PC-9 (cell line): ENCODE data around the gene MED16. TPM values are rescaled to one million over a fixed set of nuclear protein-coding genes. Genes with fewer than 3 reads are reported as not detected.

Experiments
- BruUV-seq: library from RNA; stranded (reverse); fragments of 400-500 nt; replicated peaks from 2 replicates; lab custom pipeline; 2021; lab: Mats Ljungman, UMichigan
- CTCF ChIA-PET: fragments of 300-600 bp; sonication (Branson Sonifier 250); formaldehyde crosslinking; loops from one replicate; lab custom pipeline; 2022; ENCODE audit warnings: antibody characterized with exemption; lab: Charles Lee
- POLR2A ChIA-PET: fragments of 300-600 bp; sonication (Branson Sonifier 250); formaldehyde crosslinking; loops from one replicate; lab custom pipeline; 2022; ENCODE audit warnings: antibody characterized with exemption; ENCODE audit not compliant: unreplicated experiment; lab: Charles Lee
- DNase-seq, 2 experiments: peaks; one replicate each; pipeline versions ENCODE4 v3.0.0 to v3.0.0-alpha.2; 2015 to 2022; ENCODE audit warnings: mixed read lengths in 1 of 2
- H2AFZ ChIP-seq: fragments of 200-600 bp; sonication (generic); 2 replicates; pipeline ENCODE4 v1.8.1; 2017; ENCODE audit warnings: antibody characterized with exemption
- H3F3A ChIP-seq: fragments of 200-600 bp; sonication (generic); 2 replicates; pipeline ENCODE4 v1.8.1; 2017; ENCODE audit warnings: antibody characterized with exemption, mild to moderate bottlenecking, low read depth; ENCODE audit not compliant: insufficient read depth
- H3K27ac ChIP-seq: fragments of 200-600 bp; sonication (generic); 2 replicates; pipeline ENCODE4 v1.6.1; 2016; ENCODE audit warnings: mixed run types
- H3K27me3 ChIP-seq: fragments of 200-600 bp; sonication (generic); 2 replicates; pipeline ENCODE4 v1.6.1; 2016; ENCODE audit warnings: low read depth, mixed run types; ENCODE audit not compliant: insufficient read depth
- H3K36me3 ChIP-seq: fragments of 200-600 bp; sonication (generic); 2 replicates; pipeline ENCODE4 v1.6.1; 2016; ENCODE audit warnings: low read depth, mixed run types
- H3K4me1 ChIP-seq: fragments of 200-600 bp; sonication (generic); replicated peaks from 2 replicates; pipeline ENCODE4 v1.6.1; 2016; ENCODE audit warnings: mixed run types; ENCODE audit not compliant: insufficient read depth
- H3K4me2 ChIP-seq: fragments of 200-600 bp; sonication (generic); 2 replicates; pipeline ENCODE4 v1.6.1; 2017; ENCODE audit warnings: mixed run types
- H3K4me3 ChIP-seq: fragments of 200-600 bp; sonication (generic); 2 replicates; pipeline ENCODE4 v1.6.1; 2016; ENCODE audit warnings: mixed run types
- H3K79me2 ChIP-seq: fragments of 200-600 bp; sonication (generic); 2 replicates; pipeline ENCODE4 v1.6.1; 2017; ENCODE audit warnings: low read depth, mixed run types
- H3K9me2 ChIP-seq: fragments of 200-600 bp; sonication (generic); 2 replicates; pipeline ENCODE4 v1.8.1; 2017; ENCODE audit warnings: mild to moderate bottlenecking; ENCODE audit not compliant: insufficient read depth
- H3K9me3 ChIP-seq: fragments of 200-600 bp; sonication (generic); 2 replicates; pipeline ENCODE4 v1.8.1; 2016; ENCODE audit warnings: low read depth; ENCODE audit not compliant: insufficient read depth
- H4K20me1 ChIP-seq: fragments of 200-600 bp; sonication (generic); 2 replicates; pipeline ENCODE4 v1.8.1; 2017; ENCODE audit not compliant: insufficient read depth
- CTCF ChIP-seq: fragments of 200-600 bp; sonication (generic); conservative IDR thresholded peaks from 2 replicates; pipeline ENCODE4 v1.6.1; 2017; ENCODE audit warnings: mixed run types, antibody characterized with exemption, mild to moderate bottlenecking, moderate library complexity
- EZH2 ChIP-seq: fragments of 200-600 bp; sonication (generic); IDR thresholded peaks from 2 replicates; pipeline ENCODE4 v1.8.0; 2017; ENCODE audit warnings: antibody characterized with exemption, low read depth
- intact Hi-C: fragments of 100-400 bp; cut with micrococcal nuclease; formaldehyde crosslinking; loops from one replicate; pipeline ENCODE4 v1.10.0; 2022; ENCODE audit not compliant: unreplicated experiment
- total RNA-seq: library from RNA; stranded (reverse); gene quantifications from 2 replicates; pipeline ENCODE4 v1.2.3, GENCODE V29; 2021

The MED16 gene
- total RNA-seq, 1 experiment from 2014 or later = 54.7 TPM

DNA sequence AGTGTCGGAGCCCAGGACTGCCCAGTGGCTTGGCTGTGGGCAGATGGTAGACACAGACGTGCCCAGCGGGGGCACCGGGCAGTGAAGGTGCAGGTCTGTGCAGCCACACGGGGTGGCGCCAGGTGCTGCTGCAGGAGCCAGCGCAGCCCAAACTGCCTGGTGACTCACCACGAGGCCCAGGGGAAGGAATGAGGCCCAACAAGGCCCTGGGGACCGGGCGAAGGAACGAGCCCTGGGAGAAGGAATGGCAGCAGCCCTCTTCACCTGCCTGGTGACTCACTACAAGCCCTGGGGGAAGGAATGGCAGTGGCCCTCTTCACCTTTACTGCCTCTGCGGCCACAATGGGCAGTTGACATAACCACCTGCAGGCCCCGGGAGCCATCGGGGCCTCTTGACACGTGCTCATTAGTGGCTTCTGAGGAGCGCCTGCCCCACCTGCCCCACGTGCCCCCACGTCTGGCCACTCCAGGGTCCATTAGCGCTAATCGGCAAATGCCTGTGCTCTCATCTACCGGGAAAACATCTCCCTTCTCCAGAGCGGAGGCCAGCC lies 9.3 kb downstream of the MED16 start:
- CTCF ChIA-PET = interaction anchor here (0.5 to 0.6 kb wide), 3 partner anchors 23 to 141 kb away, joined by 3 to 5 read pairs (median 5); no protein-coding TSS in a partner anchor
- DNase-seq = peak; percentile 97 to 98
- no peak overlapping the region for H3K27ac ChIP-seq

DNA sequence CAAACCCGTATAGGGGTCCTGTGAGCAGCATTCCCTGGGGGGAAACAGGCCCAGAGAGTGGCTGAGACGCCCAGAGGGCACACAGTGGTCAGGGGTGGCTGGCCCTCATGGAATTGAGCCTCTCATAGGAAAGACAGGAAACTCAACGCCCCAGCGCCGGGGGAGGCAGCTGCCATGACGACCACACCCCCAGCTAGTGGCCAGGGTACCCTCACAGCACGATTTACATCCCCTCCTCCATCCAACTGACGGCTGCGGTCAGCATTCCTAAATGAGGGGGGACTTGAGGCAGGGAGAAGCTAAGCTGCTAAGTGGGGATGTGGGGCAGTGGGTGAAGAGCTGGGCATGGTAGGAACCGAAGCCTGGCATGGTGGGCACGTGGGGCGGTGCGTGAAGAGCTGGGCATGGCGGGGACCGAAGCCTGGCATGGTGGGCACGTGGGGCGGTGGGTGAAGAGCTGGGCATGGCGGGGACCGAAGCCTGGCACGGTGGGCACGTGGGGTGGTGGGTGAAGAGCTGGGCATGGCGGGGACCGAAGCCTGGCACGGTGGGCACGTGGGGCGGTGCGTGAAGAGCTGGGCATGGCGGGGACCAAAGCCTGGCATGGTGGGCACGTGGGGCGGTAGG lies 10.0 kb downstream of the MED16 start:
- ChIA-PET POLR2A (no interaction called here), CTCF (interaction anchor here (0.5 to 0.7 kb wide), 4 partner anchors 23 to 396 kb away, joined by 3 to 5 read pairs (median 4); no protein-coding TSS in a partner anchor)
- no peak overlapping the region for H2AFZ ChIP-seq
- H3F3A ChIP-seq = peaks cover 23% of the 10 kb centered on the region
- peaks cover 48% of the 10 kb centered on the region for H4K20me1 ChIP-seq
- no peak for DNase-seq
- intact Hi-C loops = loop anchor here (1.0 to 2.0 kb wide), 3 partner anchors 26 to 113 kb away; no protein-coding TSS in a partner anchor
- 0 out of 2 replicates have a peak, but pooled peaks cover 8% of the 10 kb centered on the region for H3K36me3 ChIP-seq
- BruUV-seq = no TSS peak
- no peaks in the 10 kb centered on the region for H3K9me3 ChIP-seq
- no peak overlapping the region for H3K4me2 ChIP-seq
- no peaks in the 10 kb centered on the region for H3K27me3 ChIP-seq
- H3K4me1 ChIP-seq = peaks cover 14% of the 10 kb centered on the region
- no peaks in the 10 kb centered on the region for H3K79me2 ChIP-seq
- H3K27ac ChIP-seq = no peak overlapping the region
- H3K4me3 ChIP-seq = no peak overlapping the region
- no peaks in the 10 kb centered on the region for H3K9me2 ChIP-seq
- no peak for TF ChIP-seq CTCF
- no peak for TF ChIP-seq EZH2

More for the DNA sequence above, 9.3 kb downstream of the MED16 start:
- POLR2A ChIA-PET = no interaction called here
- Histone ChIP-seq H3K4me3 (no peak overlapping the region), H3K9me2 (no peaks in the 10 kb centered on the region), H3K9me3 (no peaks in the 10 kb centered on the region), H3K36me3 (0 out of 2 replicates have a peak, but pooled peaks cover 8% of the 10 kb centered on the region), H3F3A (peaks cover 30% of the 10 kb centered on the region), H3K4me2 (0 out of 2 replicates have a peak overlapping the region, but pooled peaks have one; percentile 40), H2AFZ (no peak overlapping the region), H3K27me3 (no peaks in the 10 kb centered on the region), H3K79me2 (no peaks in the 10 kb centered on the region), H4K20me1 (peaks cover 54% of the 10 kb centered on the region), H3K4me1 (peaks cover 14% of the 10 kb centered on the region)
- intact Hi-C loops = loop anchor here (1.0 to 2.0 kb wide), 3 partner anchors 25 to 113 kb away; no protein-coding TSS in a partner anchor
- TF ChIP-seq EZH2 (no peak), CTCF (peak; percentile 74)
- BruUV-seq = no TSS peak

- peaks cover 43% of the 10 kb centered on the region for H4K20me1 ChIP-seq
- H3K27me3 ChIP-seq = no peaks in the 10 kb centered on the region
- BruUV-seq = no TSS peak
- intact Hi-C loops = loop anchor here (2.0 kb wide), 1 partner anchor 27 kb away; no protein-coding TSS in a partner anchor
- H3K79me2 ChIP-seq = no peaks in the 10 kb centered on the region
- peaks cover 12% of the 10 kb centered on the region; the same call in 1 of the 2 replicates for H3F3A ChIP-seq
- peaks cover 14% of the 10 kb centered on the region for H3K4me1 ChIP-seq
- H3K4me3 ChIP-seq = no peak overlapping the region
- ChIA-PET POLR2A (no interaction called here), CTCF (no interaction called here)
- H2AFZ ChIP-seq = no peak overlapping the region
- H3K9me2 ChIP-seq = no peaks in the 10 kb centered on the region
- no peak overlapping the region for H3K4me2 ChIP-seq
- DNase-seq = no peak
- 0 out of 2 replicates have a peak, but pooled peaks cover 4% of the 10 kb centered on the region for H3K36me3 ChIP-seq
- TF ChIP-seq EZH2 (no peak), CTCF (no peak)
- H3K27ac ChIP-seq = no peak overlapping the region
- no peaks in the 10 kb centered on the region for H3K9me3 ChIP-seq
Measured at GRCh38 chr19:881385-882071, 11.5 kb downstream of the MED16 start.
